HS-27A (cell line): ENCODE results near the gene TRAP1.

Source experiments
- DNase-seq: peaks from one replicate; pipeline ENCODE4 v3.0.0-alpha.2; 2012; ENCODE audit warnings: low read depth, missing footprints

TRAP1 gene

DNA sequence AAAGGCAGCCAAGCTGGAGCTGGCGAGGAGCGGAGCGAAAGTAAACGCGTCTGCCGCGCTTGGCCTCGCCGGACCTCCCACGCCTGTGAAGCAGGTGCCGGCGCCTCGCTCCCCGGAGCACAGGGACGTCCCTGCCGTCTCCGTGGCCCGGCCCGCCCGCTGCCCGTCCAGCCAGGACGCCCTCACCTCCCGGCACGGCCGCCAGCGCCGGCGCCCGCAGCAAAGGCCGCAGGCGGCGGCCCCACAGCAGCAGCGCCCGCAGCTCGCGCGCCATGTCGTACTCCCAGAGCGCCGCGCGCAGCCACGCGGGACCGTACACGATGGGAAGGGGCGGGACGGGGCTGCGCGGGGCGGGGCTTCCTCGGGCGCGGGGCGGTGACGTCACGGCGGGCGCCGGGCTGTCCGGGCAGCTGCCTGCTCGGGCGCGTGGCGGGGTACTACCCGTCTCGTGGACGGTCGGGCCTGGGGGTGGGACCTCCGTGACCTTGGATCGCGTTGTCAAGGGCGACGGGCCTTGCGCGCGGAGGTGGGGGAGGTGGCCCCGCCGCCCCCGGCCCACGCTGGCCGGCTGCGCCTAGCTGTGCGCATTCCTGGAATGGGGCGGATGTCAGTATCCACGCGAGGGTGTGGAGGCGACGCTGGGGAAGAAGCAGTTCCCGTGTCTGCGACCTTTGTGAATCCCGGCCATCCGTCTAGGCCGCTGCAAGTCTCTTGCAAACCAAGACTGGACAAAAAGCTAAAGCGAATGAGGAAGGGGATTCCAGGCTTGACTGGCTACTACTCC lies at the start of gene TRAP1:
Gene TRAP1, minus strand, starts transcription at position 290 of the 784 bp plus-strand sequence. Its CDS starts 16 bp downstream, at position 274.
- peak; percentile 27 for DNase-seq

DNA sequence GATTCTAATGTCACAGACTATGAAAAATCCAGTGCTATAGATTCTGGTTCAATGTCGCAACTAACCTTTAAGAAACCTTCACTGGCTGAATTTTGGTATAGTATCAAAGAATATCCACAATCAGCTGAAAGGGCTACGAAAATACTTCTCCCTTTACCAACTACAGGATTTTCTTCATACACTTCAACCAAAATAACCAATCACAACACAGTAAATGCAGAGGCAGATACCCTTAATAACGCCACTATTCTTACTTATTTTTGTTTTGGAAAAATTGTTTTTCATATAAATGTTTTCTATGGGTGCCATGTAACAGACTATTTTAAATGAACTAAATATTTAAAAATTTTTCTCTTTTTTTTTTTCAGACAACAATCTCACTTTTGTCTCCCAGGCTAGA lies 48.9 kb upstream of the TRAP1 start:
- DNase-seq, result no peak

DNA sequence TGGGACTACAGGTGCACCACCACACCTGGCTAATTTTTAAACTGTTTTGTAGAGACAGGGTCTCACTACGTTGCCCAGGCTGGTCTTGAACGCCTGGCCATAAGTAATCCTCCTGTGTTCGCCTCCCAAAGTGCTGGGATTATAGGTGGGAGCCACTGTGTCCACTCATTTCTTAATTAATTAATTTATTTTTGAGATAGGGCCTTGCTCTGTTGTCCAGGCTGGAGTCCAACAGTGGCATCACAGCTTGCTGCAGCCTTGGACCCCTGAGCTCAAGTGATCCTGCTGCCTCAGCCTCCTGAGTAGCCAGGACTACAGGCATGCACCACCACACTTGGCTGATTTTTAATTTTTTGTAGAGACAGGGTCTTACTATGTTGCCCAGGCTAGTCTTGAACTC lies 47.1 kb upstream of the TRAP1 start:
- no peak for DNase-seq

DNA sequence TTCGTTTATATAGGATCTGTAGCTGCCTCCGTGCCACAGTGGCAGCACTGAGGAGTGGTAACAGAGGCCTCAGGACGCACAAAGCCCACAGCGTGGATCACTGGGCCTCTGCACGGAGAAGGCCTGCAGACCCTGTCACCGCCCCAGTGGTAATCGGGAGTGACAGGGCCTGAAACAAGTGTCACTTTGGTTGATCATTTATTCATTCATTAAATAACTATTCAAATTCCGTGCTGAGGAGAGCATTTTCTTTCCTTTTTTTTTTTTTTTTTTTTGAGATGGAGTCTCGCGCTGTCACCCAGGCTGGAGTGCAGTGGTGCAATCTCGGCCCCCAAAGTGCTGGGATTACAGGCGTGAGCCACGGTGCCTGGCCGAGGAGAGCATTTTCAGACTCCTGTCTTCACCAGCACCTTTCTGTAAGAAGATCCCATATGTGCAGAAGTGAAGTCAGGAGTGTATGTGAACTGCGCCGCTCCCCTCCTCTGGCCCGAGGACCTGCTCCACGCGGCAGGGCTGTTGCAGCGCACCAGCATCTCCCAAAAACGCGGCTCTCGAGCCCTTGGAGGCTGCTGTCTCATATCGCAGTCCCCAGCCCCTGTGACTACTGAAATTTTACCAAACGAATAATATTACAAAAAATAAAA lies 44.9 kb upstream of the TRAP1 start:
- no peak for DNase-seq

DNA sequence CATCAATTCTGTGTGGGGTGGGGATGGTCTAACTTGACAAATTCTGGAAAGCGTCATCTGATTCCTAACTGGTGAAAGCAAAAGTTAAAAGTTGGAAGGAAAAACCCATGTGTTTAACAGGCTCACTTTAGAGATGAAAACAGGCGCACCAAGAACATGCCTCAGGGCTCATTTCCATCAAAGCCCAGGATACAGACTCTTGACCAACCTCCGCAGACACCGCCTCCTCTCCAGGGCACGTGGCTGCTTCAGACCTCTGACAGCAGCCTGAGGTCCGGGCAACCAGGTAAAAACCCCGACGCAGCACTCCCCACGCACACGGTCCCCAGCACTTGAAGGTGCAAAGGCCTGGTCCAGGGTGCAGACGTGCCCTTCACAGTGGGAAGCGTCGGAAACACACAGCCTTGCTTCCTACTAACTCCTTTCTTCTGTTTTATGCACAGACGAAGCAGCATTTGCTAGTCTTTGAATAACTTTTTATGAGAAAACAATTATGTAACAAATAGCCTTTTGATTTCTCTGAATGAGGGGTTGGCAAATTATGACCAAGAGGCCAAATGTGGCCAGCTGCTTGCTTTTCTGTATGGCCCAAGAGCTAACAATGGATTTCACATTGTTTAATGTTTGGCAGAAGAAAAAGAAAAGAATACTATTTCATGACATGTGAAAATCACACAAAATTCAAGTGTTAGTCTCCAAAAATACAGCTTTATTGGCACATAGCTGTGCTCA lies 44.2 kb upstream of the TRAP1 start:
- DNase-seq, result no peak

DNA sequence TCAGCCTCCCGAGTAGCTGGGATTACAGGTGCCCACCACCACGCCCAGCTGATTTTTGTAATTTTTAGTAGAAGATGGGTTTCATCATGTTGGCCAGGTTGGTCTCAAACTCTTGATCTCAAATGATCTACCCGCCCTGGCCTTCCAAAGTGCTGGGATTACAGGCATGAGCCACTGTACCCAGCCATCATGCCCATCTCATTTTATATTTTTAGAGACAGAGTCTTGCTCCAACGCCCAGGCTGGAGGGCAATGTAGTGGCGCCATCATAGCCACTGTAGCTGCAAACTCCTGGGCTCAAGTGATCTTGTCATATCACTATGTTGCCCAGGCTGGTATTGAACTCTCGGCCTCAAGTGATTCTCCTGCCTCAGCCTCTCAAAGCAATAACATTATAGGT lies 43.2 kb upstream of the TRAP1 start:
- DNase-seq, result no peak

DNA sequence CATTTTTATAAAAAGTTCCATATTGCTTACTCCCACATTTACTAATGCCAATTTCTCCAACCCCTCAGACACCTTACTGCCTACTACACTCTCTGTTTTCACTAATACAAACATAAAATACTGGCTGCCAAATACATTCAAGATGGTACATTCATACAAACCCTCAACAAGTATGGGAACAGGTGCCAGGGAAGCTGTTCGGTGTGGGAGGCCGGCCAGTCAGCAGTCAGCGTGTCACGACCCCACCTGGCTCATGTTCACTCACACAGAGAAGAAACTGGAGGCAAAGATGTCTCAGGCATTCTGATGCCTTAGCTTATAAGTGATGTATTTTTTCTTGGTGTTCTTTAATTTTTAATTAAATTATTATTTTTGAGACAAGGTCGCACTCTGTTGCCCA lies 42.4 kb upstream of the TRAP1 start:
- no peak for DNase-seq

DNA sequence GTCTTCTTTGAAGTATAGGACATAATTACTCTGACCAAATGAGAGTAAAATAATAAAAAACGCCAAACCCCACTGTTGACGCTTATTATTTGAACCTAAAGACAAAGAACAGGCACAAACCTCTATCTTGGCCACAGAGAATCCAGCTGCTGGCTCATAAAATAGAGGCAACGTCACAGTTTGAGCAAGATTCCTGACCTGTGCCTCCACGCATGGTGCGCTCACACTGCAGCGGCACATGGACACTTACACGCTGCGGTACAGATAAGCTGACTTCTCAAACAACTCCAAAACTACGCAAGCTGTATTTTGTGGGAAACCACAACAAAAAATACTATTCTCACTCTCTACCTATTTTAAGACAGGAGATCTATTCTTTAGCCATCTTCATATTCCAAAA lies 38.8 kb upstream of the TRAP1 start:
- DNase-seq, result no peak

DNA sequence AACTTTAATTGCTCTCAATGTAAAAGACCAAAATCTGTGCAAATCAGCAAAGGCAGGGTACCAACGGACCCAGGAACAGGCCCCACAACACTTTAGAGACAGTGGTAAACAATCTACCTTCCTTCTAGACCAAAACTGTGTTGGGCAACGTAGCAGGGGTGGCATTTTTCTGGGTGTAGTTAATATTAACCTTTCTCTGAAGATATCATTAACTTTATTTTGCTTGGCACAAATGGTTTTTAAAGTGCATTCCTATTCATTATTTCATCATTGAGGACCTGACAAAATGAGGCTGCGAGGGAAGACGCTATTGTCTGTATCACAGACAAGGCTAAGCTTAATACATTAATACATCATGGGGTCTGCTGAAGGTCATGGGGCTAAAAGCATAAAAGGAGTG lies 37.9 kb upstream of the TRAP1 start:
- DNase-seq, result no peak

DNA sequence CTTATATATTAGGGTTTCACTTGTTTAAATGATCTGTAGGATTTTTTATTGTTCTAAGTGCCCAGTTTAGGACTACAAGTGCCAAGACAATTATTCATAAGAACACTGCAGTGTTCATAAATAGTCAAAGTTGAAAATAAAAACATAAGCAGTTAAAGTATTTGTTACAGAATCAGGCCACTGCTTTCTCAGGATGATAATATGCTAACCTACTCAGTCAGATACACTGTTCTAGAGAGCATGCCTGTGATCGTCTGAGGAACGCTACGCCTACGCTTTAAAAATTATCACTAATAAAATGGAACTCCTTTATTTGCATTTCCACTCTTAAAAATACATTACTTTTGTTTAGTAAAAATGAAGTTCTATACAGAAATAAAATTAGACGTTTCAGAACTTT lies 37.4 kb upstream of the TRAP1 start:
- no peak for DNase-seq

DNA sequence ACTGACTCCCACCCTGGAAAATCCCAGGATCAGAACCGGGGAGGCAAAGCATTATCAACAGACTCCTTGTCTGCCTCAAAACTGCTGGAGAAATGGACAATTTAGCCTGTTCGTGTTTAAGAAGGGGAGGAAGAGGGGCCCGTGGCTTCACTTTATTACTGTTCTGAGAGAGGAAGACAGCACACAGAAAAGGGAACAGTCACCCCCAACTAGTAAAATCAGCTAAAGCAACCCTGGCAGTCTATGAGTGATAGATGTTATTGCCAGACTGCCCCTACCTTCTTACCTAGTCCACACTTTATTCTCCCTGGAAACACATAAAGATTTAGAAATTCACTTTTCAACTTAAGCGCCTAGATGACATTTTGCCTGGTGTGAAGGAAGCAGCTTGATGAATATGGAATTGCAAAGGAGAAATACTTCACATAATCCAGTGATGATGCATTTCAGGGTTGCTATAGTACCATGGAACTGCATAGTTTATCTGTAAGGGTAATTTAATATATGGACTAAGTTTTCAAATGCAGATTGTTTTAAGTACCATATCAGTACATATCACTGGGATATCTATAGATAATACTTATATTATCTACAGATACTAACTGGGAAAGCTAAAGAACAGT lies 36.9 kb upstream of the TRAP1 start:
- no peak for DNase-seq

DNA sequence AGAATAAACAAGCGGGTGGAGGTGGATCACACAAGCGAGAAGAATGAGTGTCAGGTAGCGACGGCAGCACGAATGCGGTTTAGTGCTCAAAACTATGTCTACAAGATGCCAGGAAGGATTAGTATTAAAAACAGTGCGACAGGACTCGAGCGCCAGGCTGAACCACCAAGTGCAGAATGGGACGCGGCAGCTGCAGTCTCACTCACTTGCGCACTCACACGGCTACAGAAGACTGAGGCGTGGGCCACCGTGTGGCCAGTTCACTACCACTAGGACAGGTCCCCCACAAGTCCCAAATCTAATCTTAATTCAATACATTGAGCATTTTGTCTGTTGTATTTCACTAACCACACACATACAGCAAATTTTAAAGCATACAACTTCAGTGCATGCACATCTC lies 35.7 kb upstream of the TRAP1 start:
- DNase-seq, result no peak

DNA sequence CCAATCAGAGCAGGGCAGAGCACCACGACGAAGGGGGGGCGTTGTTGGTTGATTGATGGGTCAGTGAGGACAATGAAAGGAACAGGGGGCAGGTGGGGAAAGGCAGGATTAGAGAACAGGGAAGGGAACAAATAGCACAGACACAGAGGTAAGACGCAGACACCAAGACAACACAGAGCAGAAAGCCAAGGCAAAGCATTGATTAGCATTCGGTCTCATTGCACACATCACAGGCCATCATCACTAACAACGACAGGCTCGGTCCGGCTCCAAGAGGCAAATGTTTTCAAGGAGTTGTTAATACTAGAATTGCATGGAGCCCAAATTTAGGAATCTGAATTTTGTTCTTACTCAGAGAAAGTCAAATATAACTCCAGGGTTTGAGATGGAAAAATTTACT lies 34.6 kb upstream of the TRAP1 start:
- no peak for DNase-seq

DNA sequence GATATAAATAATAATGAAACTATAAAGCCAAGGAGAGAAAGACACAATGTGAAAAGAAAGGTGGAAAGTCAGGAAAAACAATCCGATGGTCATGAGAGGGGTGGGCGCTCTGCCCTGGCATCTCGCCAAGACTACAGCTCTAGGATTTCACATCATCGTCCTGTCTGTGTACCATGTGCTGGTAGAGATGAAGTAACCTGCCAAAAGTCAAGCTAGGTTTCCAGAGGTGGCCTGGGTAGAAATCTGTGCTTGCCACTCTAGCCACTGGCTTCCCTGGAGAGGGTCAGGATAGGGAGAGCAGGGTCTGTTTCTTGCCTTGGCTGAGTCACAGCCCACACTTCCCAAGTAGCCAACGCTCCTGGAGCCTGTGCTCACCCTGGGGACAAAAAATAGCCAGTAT lies 31.0 kb upstream of the TRAP1 start:
- no peak for DNase-seq

DNA sequence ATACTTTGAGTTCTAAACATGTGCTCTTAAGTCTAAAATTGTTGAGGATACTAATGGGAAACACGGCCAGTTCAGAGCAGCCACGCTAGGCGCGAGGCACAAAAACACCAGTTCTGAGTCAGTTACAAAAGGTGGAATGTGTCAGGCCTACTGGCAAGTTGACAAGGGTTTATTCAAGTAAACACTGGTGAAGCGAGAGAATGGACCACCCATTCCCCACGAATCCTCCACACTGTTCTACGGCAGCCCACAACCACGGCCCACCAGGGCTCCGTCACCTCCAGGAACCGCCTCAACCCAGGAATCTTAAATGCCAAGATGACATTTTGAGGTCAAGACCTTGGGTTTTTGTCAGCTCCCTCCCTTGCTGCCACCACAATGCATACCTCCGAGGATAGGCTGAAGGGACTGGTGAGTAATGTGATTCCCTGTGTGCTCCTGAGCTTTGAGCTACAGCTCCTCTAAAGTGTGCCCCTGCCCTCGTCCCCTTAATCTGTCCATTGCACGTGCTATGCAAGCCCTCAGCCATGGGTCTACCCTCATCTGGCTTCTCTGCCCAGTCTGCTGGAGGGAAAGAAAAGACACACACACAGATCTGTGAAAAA lies 28.5 kb upstream of the TRAP1 start:
- no peak for DNase-seq

DNA sequence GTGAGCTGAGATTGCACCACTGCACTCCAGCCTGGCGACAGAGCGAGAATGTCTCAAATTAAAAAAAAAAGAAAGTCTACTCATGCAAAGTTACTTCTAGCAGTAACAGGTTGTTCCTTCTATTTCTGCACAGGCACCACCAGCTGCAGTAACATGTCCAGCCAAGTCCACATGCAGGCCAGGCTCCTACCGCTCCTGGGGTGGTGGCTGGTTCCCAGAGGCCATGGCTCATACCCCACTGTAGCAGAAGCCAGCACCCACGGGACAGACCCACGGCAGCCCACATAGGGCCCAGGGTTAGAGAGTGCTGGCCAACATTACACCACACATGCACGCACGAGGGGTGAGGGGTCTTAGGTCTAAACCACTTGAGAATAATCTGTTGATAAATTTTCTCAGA lies 26.7 kb upstream of the TRAP1 start:
- no peak for DNase-seq

DNA sequence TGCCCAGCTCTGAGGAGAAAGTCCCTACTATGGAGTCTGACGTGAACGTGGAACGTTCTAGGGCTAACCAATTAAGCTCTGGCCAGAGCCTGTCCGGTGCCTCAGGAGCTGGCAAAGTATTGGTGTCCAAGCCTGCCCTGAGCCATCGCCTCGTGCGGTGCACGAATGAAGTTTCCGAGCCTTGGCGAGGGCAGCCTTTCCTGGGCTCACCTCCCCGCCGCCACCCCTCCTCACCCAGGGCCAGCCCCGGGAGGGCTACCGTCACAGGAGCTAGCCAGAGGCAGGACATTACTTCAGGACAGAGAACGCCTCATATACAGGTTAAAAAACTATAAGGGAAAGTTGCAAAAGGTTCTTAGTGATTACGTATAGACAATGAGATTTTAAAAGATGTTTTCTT lies 23.6 kb upstream of the TRAP1 start:
- DNase-seq, result no peak

DNA sequence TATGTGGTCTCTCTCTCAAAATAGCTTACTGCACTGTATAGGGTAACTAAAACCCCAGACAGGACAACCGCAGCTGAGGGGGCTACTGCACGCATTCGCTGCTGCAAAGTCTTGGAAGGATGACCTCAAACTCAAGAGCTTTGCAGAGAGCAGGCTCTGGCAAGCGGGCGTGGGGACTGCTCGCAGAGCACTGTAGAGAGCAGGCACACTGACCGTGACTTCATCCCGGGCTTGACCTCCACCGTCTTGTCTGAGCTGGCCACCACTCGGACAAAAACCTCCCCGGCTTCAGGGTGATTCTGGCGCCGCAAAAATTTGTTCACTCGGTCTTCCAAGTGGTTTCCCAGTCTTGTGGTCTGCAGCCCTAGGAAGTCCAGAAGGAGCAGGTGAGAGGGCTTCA lies 22.9 kb upstream of the TRAP1 start:
- DNase-seq, result no peak

DNA sequence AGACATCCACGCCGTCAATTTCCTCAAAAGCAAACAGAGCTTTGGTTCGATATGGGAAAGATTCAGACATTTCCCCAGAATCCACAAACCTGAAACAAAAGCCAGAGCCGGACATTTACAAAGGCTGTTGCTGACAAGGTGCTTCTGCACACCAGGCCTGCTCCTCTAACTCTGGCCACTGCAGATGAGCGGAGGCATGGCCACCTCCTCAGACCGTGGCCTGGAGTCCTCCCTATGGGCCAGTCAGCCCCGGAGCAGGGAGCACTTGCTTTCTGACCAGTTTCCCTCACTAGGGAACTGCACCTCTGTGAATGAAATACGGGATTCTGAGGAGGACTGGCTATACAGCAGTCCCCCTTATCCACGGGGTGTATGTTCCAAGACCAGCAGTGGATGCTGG lies 22.3 kb upstream of the TRAP1 start:
- DNase-seq, result no peak

DNA sequence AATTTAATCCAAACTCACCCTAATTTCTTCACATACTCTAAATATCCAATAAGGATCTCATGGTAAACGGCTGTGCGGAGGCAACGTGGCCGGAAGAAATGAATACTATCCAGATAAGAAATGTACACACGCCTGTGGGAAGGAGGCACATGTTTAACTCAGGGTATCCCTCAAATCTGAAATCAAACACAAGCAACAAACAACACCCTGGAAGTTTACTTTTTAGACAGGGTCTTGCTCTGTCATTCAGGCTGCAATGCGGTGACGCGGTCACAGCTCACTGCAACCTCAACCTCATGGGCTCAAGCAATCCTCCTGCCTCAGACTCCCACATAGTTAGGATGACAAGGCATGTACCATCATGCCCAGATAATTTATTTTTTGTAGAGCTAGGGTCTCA lies 21.2 kb upstream of the TRAP1 start:
- no peak for DNase-seq

DNA sequence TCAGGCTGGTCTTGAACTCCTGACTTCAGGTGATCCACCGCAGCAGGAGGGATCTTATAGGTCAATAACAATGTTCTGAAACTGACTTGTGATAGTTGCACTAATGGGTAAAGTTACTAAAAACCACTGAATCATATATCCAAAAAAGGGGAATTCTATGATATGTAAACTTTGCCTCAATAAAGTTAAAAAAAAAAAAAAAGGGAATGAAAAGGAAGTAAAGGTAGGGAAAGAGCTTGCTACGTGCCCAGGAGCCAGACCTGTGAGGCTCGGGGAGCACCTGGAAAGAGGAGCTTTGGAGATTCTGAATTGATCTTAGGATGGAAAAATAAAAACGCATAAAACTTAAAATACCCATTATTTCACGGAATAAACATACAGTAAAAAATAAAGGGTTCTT lies 20.8 kb upstream of the TRAP1 start:
- no peak for DNase-seq

DNA sequence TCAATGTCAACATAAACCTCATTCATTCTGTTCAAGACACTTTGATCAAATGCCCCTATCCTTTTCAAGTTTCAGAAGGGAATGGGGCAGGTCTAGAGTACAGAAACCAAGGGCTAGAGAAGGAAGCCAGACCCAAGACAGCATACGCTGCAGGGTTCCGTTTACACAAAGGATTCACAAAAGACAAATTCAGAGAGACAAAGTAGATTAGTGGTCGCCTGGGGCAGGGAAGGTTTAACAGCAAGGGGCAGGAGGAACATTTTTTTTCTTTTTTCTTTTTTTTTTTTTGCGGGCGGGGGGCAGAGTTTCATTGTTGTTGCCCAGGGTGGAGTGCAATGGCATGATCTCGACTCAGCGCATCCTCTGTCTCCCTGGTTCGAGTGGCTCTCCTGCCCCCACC lies 19.9 kb upstream of the TRAP1 start:
- DNase-seq, result no peak
